Duodenal mucosa (tissue), 2 donors: ENCODE data around the gene MEG3.

ENCODE experiments used
- H3K27ac ChIP-seq: one replicate; pipeline ENCODE4 v1.7.0; 2013; ENCODE audit warnings: low read depth, low read length
- H3K27me3 ChIP-seq, 2 donors: one replicate each; pipeline ENCODE4 v1.7.0; 2013; ENCODE audit warnings: low read length in 2 of 2, control low read depth in 1 of 2; ENCODE audit not compliant: insufficient read depth in 2 of 2, control insufficient read depth in 1 of 2
- H3K36me3 ChIP-seq, 2 donors: one replicate each; pipeline ENCODE4 v1.7.0; 2013; ENCODE audit warnings: low read length in 2 of 2, control low read depth in 1 of 2; ENCODE audit not compliant: insufficient read depth in 2 of 2, control insufficient read depth in 1 of 2
- H3K4me1 ChIP-seq, 2 donors: one replicate each; pipeline ENCODE4 v1.7.0; 2013; ENCODE audit warnings: low read length in 2 of 2, control low read depth in 1 of 2; ENCODE audit not compliant: insufficient read depth in 2 of 2, control insufficient read depth in 1 of 2
- H3K4me3 ChIP-seq, 2 donors: one replicate each; pipeline ENCODE4 v1.7.0; 2013; ENCODE audit warnings: low read length in 2 of 2, low read depth in 1 of 2
- H3K9ac ChIP-seq, 2 donors: one replicate each; pipeline ENCODE4 v1.7.0; 2013; ENCODE audit warnings: low read length in 2 of 2, low read depth in 1 of 2
- H3K9me3 ChIP-seq, 2 donors: one replicate each; pipeline ENCODE4 v1.7.0; 2013; ENCODE audit warnings: low read length in 2 of 2, control low read depth in 1 of 2; ENCODE audit not compliant: control insufficient read depth in 1 of 2

The MEG3 gene

GRCh38 chr14:100874051-100874410, 48.1 kb downstream of the MEG3 start:
- Histone ChIP-seq H3K36me3 (no peaks in the 10 kb centered on the region), H3K4me1 (no peaks in the 10 kb centered on the region), H3K27me3 (no peaks in the 10 kb centered on the region), H3K27ac (no peak overlapping the region), H3K9ac (no peak overlapping the region), H3K4me3 (no peak overlapping the region), H3K9me3 (no peaks in the 10 kb centered on the region)

GRCh38 chr14:100874411-100875091, 48.6 kb downstream of the MEG3 start:
- H3K4me1 ChIP-seq: no peaks in the 10 kb centered on the region
- no peak overlapping the region for H3K27ac ChIP-seq
- no peaks in the 10 kb centered on the region for H3K9me3 ChIP-seq
- H3K36me3 ChIP-seq: no peaks in the 10 kb centered on the region
- no peak overlapping the region for H3K9ac ChIP-seq
- H3K4me3 ChIP-seq: no peak overlapping the region
- peaks cover 0 to 3% of the 10 kb centered on the region in 2 donors for H3K27me3 ChIP-seq

GRCh38 chr14:100875126-100875525, 49.2 kb downstream of the MEG3 start:
- Histone ChIP-seq H3K27ac (no peak overlapping the region), H3K4me1 (no peaks in the 10 kb centered on the region), H3K36me3 (no peaks in the 10 kb centered on the region), H3K9me3 (no peaks in the 10 kb centered on the region), H3K9ac (no peak overlapping the region), H3K4me3 (no peak overlapping the region), H3K27me3 (peaks cover 0 to 3% of the 10 kb centered on the region in 2 donors)

GRCh38 chr14:100875861-100876590, 50.1 kb downstream of the MEG3 start:
- no peaks in the 10 kb centered on the region for H3K4me1 ChIP-seq
- H3K9ac ChIP-seq: no peak overlapping the region
- no peak overlapping the region for H3K4me3 ChIP-seq
- no peaks in the 10 kb centered on the region for H3K9me3 ChIP-seq
- no peaks in the 10 kb centered on the region for H3K36me3 ChIP-seq
- H3K27ac ChIP-seq: no peak overlapping the region
- H3K27me3 ChIP-seq: peaks cover 0 to 3% of the 10 kb centered on the region in 2 donors

- H3K9ac ChIP-seq: no peak overlapping the region
These were observed 52.6 kb downstream of the MEG3 start for GRCh38 chr14:100878271-100879146.

GRCh38 chr14:100879194-100879593, 53.3 kb downstream of the MEG3 start:
- Histone ChIP-seq H3K4me1 (no peaks in the 10 kb centered on the region), H3K27me3 (peaks cover 0 to 3% of the 10 kb centered on the region in 2 donors), H3K27ac (no peak overlapping the region), H3K9ac (no peak overlapping the region), H3K9me3 (peaks cover 0 to 3% of the 10 kb centered on the region in 2 donors), H3K36me3 (no peaks in the 10 kb centered on the region), H3K4me3 (no peak overlapping the region)

More at GRCh38 chr14:100878271-100879146, 52.6 kb downstream of the MEG3 start:
- Histone ChIP-seq H3K9me3 (peaks cover 0 to 3% of the 10 kb centered on the region in 2 donors), H3K36me3 (no peaks in the 10 kb centered on the region), H3K27me3 (peaks cover 0 to 3% of the 10 kb centered on the region in 2 donors), H3K27ac (no peak overlapping the region), H3K4me3 (no peak overlapping the region), H3K4me1 (no peaks in the 10 kb centered on the region)

- H3K9ac ChIP-seq: no peak overlapping the region
- H3K9me3 ChIP-seq: peaks cover 0 to 3% of the 10 kb centered on the region in 2 donors
- no peak overlapping the region for H3K4me3 ChIP-seq
- H3K27me3 ChIP-seq: peaks cover 0 to 3% of the 10 kb centered on the region in 2 donors
- H3K4me1 ChIP-seq: no peaks in the 10 kb centered on the region
- no peaks in the 10 kb centered on the region for H3K36me3 ChIP-seq
- H3K27ac ChIP-seq: no peak overlapping the region
These were observed 53.9 kb downstream of the MEG3 start for GRCh38 chr14:100879782-100880181.

- H3K4me1 ChIP-seq: no peaks in the 10 kb centered on the region
- H3K27me3 ChIP-seq: peaks cover 0 to 3% of the 10 kb centered on the region in 2 donors
- H3K4me3 ChIP-seq: no peak overlapping the region
- H3K36me3 ChIP-seq: no peaks in the 10 kb centered on the region
- peaks cover 0 to 3% of the 10 kb centered on the region in 2 donors for H3K9me3 ChIP-seq
- H3K9ac ChIP-seq: no peak overlapping the region
- no peak overlapping the region for H3K27ac ChIP-seq
These were observed 54.6 kb downstream of the MEG3 start for GRCh38 chr14:100880271-100881101.

- Histone ChIP-seq H3K4me3 (no peak overlapping the region), H3K4me1 (no peaks in the 10 kb centered on the region)
These were observed 55.5 kb downstream of the MEG3 start for GRCh38 chr14:100881211-100882025.

More at GRCh38 chr14:100881211-100882025, 55.5 kb downstream of the MEG3 start:
- H3K36me3 ChIP-seq: no peaks in the 10 kb centered on the region
- peaks cover 0 to 3% of the 10 kb centered on the region in 2 donors for H3K9me3 ChIP-seq
- peaks cover 0 to 3% of the 10 kb centered on the region in 2 donors for H3K27me3 ChIP-seq
- no peak overlapping the region for H3K9ac ChIP-seq
- no peak overlapping the region for H3K27ac ChIP-seq
